ENCODE measurements around the gene PRDM8. TPM values are rescaled to one million over a fixed set of nuclear protein-coding genes. Genes with fewer than 3 reads are reported as not detected.

PRDM8 gene
- total RNA-seq: 1 to 10 TPM; 3.0 to 4.3 TPM

DNA sequence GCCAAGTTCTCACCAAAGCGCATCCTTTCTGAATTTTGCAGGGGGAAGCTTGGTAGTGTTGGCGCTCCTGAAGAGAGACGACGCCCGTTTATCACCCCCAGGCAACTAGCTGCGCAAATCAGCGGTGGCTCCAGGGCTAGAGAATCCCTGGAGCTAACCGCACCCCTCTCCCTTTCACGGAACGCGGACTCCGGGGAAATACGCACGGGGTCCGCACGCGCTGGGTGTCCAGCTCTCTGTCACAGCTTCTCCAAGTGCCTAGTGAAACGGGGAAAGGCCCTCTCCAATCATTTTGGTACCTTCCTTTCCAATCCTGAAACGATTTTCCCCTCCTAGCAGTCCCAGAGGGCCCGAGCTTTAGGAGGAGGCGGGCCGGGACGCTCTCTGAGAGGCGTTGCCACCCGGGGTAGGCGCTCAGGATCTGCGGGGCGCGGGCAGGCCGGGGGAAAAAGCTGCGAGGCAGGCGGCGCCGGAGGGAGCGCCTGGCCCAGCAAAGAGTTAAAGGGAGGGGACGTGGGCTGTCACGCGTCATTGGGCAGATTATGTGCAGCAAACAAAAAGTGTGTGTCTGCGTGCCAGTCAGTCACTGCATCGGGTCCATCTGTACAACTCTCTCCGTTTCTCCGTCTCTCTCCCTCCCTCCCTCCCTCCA is at the start of gene PRDM8:
Gene PRDM8 (plus strand): TSS at position 582 of the 652 bp plus-strand sequence. CDS start 2,578 bp downstream, outside the sequence.
- Mint-ChIP-seq H3K36me3 (no peaks in the 10 kb centered on the region), H3K9me3 (no peaks in the 10 kb centered on the region), H3K27ac (no peak within 1 kb of the TSS), H3K4me1 (ENCODE audit: low read depth) (peaks cover 29% of the 10 kb centered on the region), H3K4me3 (peak within 1 kb of the TSS; percentile 59), H3K27me3 (peaks cover 7% of the 10 kb centered on the region)
- POLR2A ChIA-PET: interaction anchor here (1.7 kb wide), 1 partner anchor 11 kb away, joined by 6 read pairs; no protein-coding TSS in a partner anchor
- DNase-seq: peak; percentile 47
- intact Hi-C loops (cut with micrococcal nuclease): no loop called here
- CTCF ChIA-PET: interaction anchor here (0.9 to 7.7 kb wide), 2 partner anchors 12 to 70 kb away, joined by 3 to 77 read pairs; no protein-coding TSS in a partner anchor

GRCh38 chr4:80150387-80151180 is 46.7 kb upstream of the PRDM8 start:
- CTCF ChIA-PET: interaction anchor here (2.2 to 2.3 kb wide), 2 partner anchors 25 to 33 kb away, joined by 5 to 9 read pairs; no protein-coding TSS in a partner anchor
- H3K27ac Mint-ChIP-seq: no peak overlapping the region
- POLR2A ChIA-PET: no interaction called here

GRCh38 chr4:80151981-80152380 is 45.3 kb upstream of the PRDM8 start:
- no peak for DNase-seq
- CTCF ChIA-PET: interaction anchor here (1.0 to 2.3 kb wide), 3 partner anchors 26 to 234 kb away, joined by 3 to 9 read pairs (median 5); no protein-coding TSS in a partner anchor
- peaks cover 20% of the 10 kb centered on the region for H3K4me1 Mint-ChIP-seq (ENCODE audit: low read depth)
- H3K36me3 Mint-ChIP-seq: no peaks in the 10 kb centered on the region
- no peak overlapping the region for H3K4me3 Mint-ChIP-seq
- no peak overlapping the region for H3K27ac Mint-ChIP-seq
- POLR2A ChIA-PET: interaction anchor here (1.6 to 1.9 kb wide), 2 partner anchors 12 to 20 kb away, joined by 5 to 6 read pairs; no protein-coding TSS in a partner anchor
- intact Hi-C loops (cut with micrococcal nuclease): no loop called here
- H3K9me3 Mint-ChIP-seq: no peaks in the 10 kb centered on the region
- no peaks in the 10 kb centered on the region for H3K27me3 Mint-ChIP-seq

More at GRCh38 chr4:80150387-80151180, 46.7 kb upstream of the PRDM8 start:
- Mint-ChIP-seq H3K36me3 (no peaks in the 10 kb centered on the region), H3K4me3 (no peak overlapping the region), H3K4me1 (ENCODE audit: low read depth) (peaks cover 20% of the 10 kb centered on the region), H3K27me3 (no peaks in the 10 kb centered on the region), H3K9me3 (no peaks in the 10 kb centered on the region)
- intact Hi-C loops (cut with micrococcal nuclease): no loop called here
- DNase-seq: no peak

- Mint-ChIP-seq H3K36me3 (no peaks in the 10 kb centered on the region), H3K4me1 (ENCODE audit: low read depth) (peaks cover 20% of the 10 kb centered on the region), H3K27me3 (no peaks in the 10 kb centered on the region), H3K4me3 (peak overlapping the region; percentile 6), H3K9me3 (no peaks in the 10 kb centered on the region), H3K27ac (peak overlapping the region; percentile 52)
- intact Hi-C loops (cut with micrococcal nuclease): loop anchor here (1.0 kb wide), 5 partner anchors 15 to 77 kb away; no protein-coding TSS in a partner anchor
- POLR2A ChIA-PET: interaction anchor here (1.6 kb wide), 1 partner anchor 18 kb away, joined by 12 read pairs; no protein-coding TSS in a partner anchor
- CTCF ChIA-PET: interaction anchor here (1.0 to 3.4 kb wide), 6 partner anchors 19 to 76 kb away, joined by 3 to 18 read pairs (median 6); no protein-coding TSS in a partner anchor
- no peak for DNase-seq
Measured at GRCh38 chr4:80153874-80154544, 43.3 kb upstream of the PRDM8 start.

- ChIA-PET CTCF (interaction anchor here (1.0 to 3.4 kb wide), 6 partner anchors 19 to 77 kb away, joined by 3 to 18 read pairs (median 6); no protein-coding TSS in a partner anchor), POLR2A (interaction anchor here (1.6 kb wide), 1 partner anchor 18 kb away, joined by 12 read pairs; no protein-coding TSS in a partner anchor)
- intact Hi-C loops (cut with micrococcal nuclease): loop anchor here (1.0 kb wide), 5 partner anchors 15 to 77 kb away; no protein-coding TSS in a partner anchor
- Mint-ChIP-seq H3K4me3 (peak overlapping the region; percentile 6), H3K27me3 (no peaks in the 10 kb centered on the region), H3K4me1 (ENCODE audit: low read depth) (peaks cover 20% of the 10 kb centered on the region), H3K27ac (peak overlapping the region; percentile 52), H3K36me3 (no peaks in the 10 kb centered on the region), H3K9me3 (no peaks in the 10 kb centered on the region)
- DNase-seq: no peak
Measured at GRCh38 chr4:80154545-80154933, 42.8 kb upstream of the PRDM8 start.

DNA sequence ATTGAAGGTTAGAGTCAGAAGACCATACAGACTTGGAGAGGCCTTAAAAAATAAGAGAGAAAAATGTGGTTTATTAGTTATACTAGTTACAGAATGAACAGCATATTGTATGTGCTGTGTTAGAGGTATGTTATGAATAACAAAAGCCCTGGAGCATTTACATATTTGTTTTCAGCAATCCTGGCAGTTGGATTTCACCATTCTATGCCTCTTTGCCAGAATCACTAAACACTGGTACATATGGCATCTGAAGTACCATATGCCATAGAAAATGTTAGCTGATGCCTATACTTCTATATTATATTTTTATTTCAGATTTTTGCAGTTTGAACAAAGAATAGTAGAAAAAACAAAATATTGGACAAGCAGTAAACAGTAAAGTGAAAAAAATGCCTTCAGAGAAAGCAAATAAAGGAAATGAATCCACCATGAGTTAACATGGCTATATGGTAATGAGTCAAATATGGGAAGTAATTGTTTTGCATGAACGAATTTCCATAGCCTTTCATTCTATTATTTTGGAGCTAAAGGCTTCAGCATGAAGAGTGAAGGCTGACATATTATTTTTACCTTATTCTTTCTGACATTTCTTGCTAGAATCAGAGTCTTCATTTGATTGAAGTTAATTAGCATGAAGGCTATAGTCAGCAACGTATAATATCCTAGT is 41.9 kb upstream of the PRDM8 start:
- CTCF ChIA-PET: interaction anchor here (0.6 to 3.4 kb wide), 6 partner anchors 18 to 1359 kb away, joined by 3 to 18 read pairs (median 6); no protein-coding TSS in a partner anchor
- H3K27ac Mint-ChIP-seq: no peak overlapping the region
- intact Hi-C loops (cut with micrococcal nuclease): no loop called here

DNA sequence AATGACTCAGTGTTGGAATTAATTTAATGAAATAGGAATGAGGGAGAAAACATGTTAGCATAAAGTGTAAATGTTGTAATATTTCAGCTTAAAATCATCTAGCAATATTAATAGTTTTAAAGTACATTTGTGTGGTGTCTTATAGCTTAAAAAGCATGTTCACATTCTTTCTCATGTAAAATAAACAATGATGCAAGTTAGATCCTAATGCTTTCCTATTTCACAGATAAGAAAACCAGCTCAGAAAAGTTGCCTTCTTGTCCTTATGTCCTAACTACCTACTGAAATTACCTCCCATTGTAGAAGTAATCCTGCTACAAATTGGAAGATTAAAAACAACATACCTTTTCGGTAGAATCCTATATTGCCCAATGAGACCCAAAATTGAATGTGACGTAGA is 40.9 kb upstream of the PRDM8 start:
- POLR2A ChIA-PET: no interaction called here

More for the DNA sequence above, 41.9 kb upstream of the PRDM8 start:
- H3K4me3 Mint-ChIP-seq: no peak overlapping the region
- H3K4me1 Mint-ChIP-seq (ENCODE audit: low read depth): peaks cover 20% of the 10 kb centered on the region
- H3K27me3 Mint-ChIP-seq: no peaks in the 10 kb centered on the region
- POLR2A ChIA-PET: interaction anchor here (1.6 kb wide), 1 partner anchor 17 kb away, joined by 12 read pairs; no protein-coding TSS in a partner anchor
- H3K9me3 Mint-ChIP-seq: no peaks in the 10 kb centered on the region
- H3K36me3 Mint-ChIP-seq: no peaks in the 10 kb centered on the region
- DNase-seq: no peak

GRCh38 chr4:80161413-80162058 is 35.8 kb upstream of the PRDM8 start:
- no peak overlapping the region for H3K27ac Mint-ChIP-seq
- intact Hi-C loops (cut with micrococcal nuclease): no loop called here
- ChIA-PET POLR2A (no interaction called here), CTCF (no interaction called here)
- H3K9me3 Mint-ChIP-seq: no peaks in the 10 kb centered on the region
- no peaks in the 10 kb centered on the region for H3K27me3 Mint-ChIP-seq
- DNase-seq: no peak
- no peak overlapping the region for H3K4me3 Mint-ChIP-seq
- no peaks in the 10 kb centered on the region for H3K36me3 Mint-ChIP-seq
- H3K4me1 Mint-ChIP-seq (ENCODE audit: low read depth): no peaks in the 10 kb centered on the region

More for the DNA sequence above, 40.9 kb upstream of the PRDM8 start:
- CTCF ChIA-PET: interaction anchor here (3.4 kb wide), 1 partner anchor 26 kb away, joined by 18 read pairs; no protein-coding TSS in a partner anchor
- intact Hi-C loops (cut with micrococcal nuclease): no loop called here
- H3K27ac Mint-ChIP-seq: no peak overlapping the region
- H3K4me1 Mint-ChIP-seq (ENCODE audit: low read depth): peaks cover 20% of the 10 kb centered on the region
- DNase-seq: no peak
- no peak overlapping the region for H3K4me3 Mint-ChIP-seq
- H3K27me3 Mint-ChIP-seq: no peaks in the 10 kb centered on the region
- H3K9me3 Mint-ChIP-seq: no peaks in the 10 kb centered on the region
- no peaks in the 10 kb centered on the region for H3K36me3 Mint-ChIP-seq

DNA sequence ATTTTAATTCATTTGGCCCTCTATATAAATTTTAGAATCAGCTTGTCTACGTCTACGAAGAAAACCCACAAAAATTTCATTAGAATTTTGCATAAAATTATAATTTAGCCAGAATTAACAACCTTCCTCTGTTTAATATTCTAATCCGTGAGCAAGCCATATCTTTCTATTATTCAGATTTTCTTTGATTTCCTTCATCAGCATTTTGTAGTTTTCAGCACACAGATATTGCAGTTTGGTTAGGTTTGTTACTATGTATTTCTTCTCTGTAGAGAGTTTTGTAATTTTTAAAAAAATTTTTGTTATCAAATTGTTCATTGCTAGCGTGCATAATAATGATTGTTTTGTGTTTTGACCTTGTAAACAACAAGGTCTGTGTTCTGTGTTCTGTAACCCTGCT is 34.9 kb upstream of the PRDM8 start:
- POLR2A ChIA-PET: no interaction called here

GRCh38 chr4:80165855-80166254 is 31.4 kb upstream of the PRDM8 start:
- POLR2A ChIA-PET: no interaction called here
- CTCF ChIA-PET: interaction anchor here (1.3 kb wide), 1 partner anchor 18 kb away, joined by 4 read pairs; no protein-coding TSS in a partner anchor
- no peaks in the 10 kb centered on the region for H3K27me3 Mint-ChIP-seq

More for the DNA sequence above, 34.9 kb upstream of the PRDM8 start:
- intact Hi-C loops (cut with micrococcal nuclease): no loop called here
- CTCF ChIA-PET: no interaction called here
- H3K9me3 Mint-ChIP-seq: no peaks in the 10 kb centered on the region
- H3K4me3 Mint-ChIP-seq: no peak overlapping the region
- DNase-seq: no peak
- no peak overlapping the region for H3K27ac Mint-ChIP-seq
- no peaks in the 10 kb centered on the region for H3K36me3 Mint-ChIP-seq
- no peaks in the 10 kb centered on the region for H3K27me3 Mint-ChIP-seq
- no peaks in the 10 kb centered on the region for H3K4me1 Mint-ChIP-seq (ENCODE audit: low read depth)

More at GRCh38 chr4:80165855-80166254, 31.4 kb upstream of the PRDM8 start:
- H3K9me3 Mint-ChIP-seq: no peaks in the 10 kb centered on the region
- H3K27ac Mint-ChIP-seq: no peak overlapping the region
- H3K36me3 Mint-ChIP-seq: no peaks in the 10 kb centered on the region
- peaks cover 8% of the 10 kb centered on the region for H3K4me1 Mint-ChIP-seq (ENCODE audit: low read depth)
- DNase-seq: no peak
- intact Hi-C loops (cut with micrococcal nuclease): no loop called here
- H3K4me3 Mint-ChIP-seq: no peak overlapping the region

All from activated CD4-positive, alpha-beta memory T cell treated with anti-CD3 and anti-CD28 coated beads for 36 hours (primary cell).